K562 (cell line): ENCODE measurements around the gene METTL25. TPM values are rescaled to one million over a fixed set of nuclear protein-coding genes. Genes with fewer than 3 reads are reported as not detected.

ENCODE experiments used
- ATAC-seq: fragments of 200-7000 bp; cut with Tn5 transposase; 3 replicates; pipeline ENCODE4 v1.9.1; 2020; ENCODE audit warnings: moderate library complexity
- BruUV-seq: library from RNA; stranded (reverse); fragments of 400-500 nt; replicated peaks from 2 replicates; lab custom pipeline; 2021; lab: Mats Ljungman, UMichigan
- CTCF ChIA-PET: fragments of 300-600 bp; formaldehyde crosslinking; extraction: SDS; loops from one replicate; lab custom pipeline; 2021; ENCODE audit warnings: low intra/inter-chr PET ratio; lab: Yijun Ruan, JAX
- POLR2A ChIA-PET: fragments of 300-600, 350-650 bp; sonication (Branson Sonifier 250); formaldehyde crosslinking; extraction: SDS; loops from one replicate; lab custom pipeline; 2021; ENCODE audit warnings: antibody characterized with exemption, inconsistent platforms; lab: Yijun Ruan, JAX
- DNase-seq, 4 experiments: peaks; one replicate each; pipeline versions ENCODE4 v3.0.0 to v3.0.0-alpha.2; 2011 to 2018; ENCODE audit warnings: low spot score in 3 of 4, mixed read lengths in 3 of 4; ENCODE audit errors: extremely low read depth in 1 of 4
- FAIRE-seq: peaks from 2 replicates; lab custom pipeline; 2011; peaks lifted over from hg19 to GRCh38; lab: Jason Lieb, UNC
- H2AFZ ChIP-seq: 2 replicates; pipeline ENCODE4 v1.6.0; 2011; ENCODE audit warnings: low read depth, low read length, control low read depth, inconsistent platforms
- H3K27ac ChIP-seq: fragments of 200-600 bp; 3 replicates; pipeline ENCODE4 v1.8.0; 2011; ENCODE audit warnings: low read depth, mild to moderate bottlenecking, control low read depth, inconsistent platforms, low read length, moderate library complexity, mixed read lengths; ENCODE audit errors: extremely low read depth
- H3K27me3 ChIP-seq, 2 experiments: fragments of 300-600 bp in 1 of 2; 2 replicates in 1 of 2; 3 replicates in 1 of 2; pipeline versions ENCODE4 v1.6.0 to v1.8.0; 2011; ENCODE audit warnings: inconsistent platforms in 2 of 2, low read length in 2 of 2, mild to moderate bottlenecking in 1 of 2, mixed read lengths in 1 of 2, moderate library complexity in 1 of 2; ENCODE audit not compliant: control insufficient read depth in 2 of 2, insufficient read depth in 2 of 2
- H3K36me3 ChIP-seq: fragments of 300-600 bp; 3 replicates; pipeline ENCODE4 v1.8.0; 2011; ENCODE audit warnings: mild to moderate bottlenecking, low read length, inconsistent platforms; ENCODE audit not compliant: control insufficient read depth, insufficient read depth
- H3K4me1 ChIP-seq, 2 experiments: fragments of 200-600 bp in 1 of 2; replicated peaks in 1 of 2; 2 replicates in 1 of 2; 3 replicates in 1 of 2; pipeline versions ENCODE4 v1.5.1 to v1.8.0; 2011; ENCODE audit warnings: inconsistent platforms in 2 of 2, low read length in 2 of 2, mild to moderate bottlenecking in 1 of 2, mixed read lengths in 1 of 2, moderate library complexity in 1 of 2; ENCODE audit not compliant: control insufficient read depth in 2 of 2, insufficient read depth in 2 of 2
- H3K4me2 ChIP-seq: 2 replicates; pipeline ENCODE4 v1.6.1; 2011; ENCODE audit warnings: low read length, control low read depth, inconsistent platforms, mixed read lengths; ENCODE audit not compliant: insufficient read depth
- H3K4me3 ChIP-seq: fragments of 200-600 bp; sonication (generic), shearing (Covaris generic); 2 replicates; pipeline ENCODE4 v1.5.1; 2016; ENCODE audit warnings: control low read depth, inconsistent platforms
- H3K79me2 ChIP-seq: fragments of 200-600 bp; 3 replicates; pipeline ENCODE4 v1.8.0; 2011; ENCODE audit warnings: low read length, inconsistent platforms; ENCODE audit not compliant: control insufficient read depth, insufficient read depth
- H3K9ac ChIP-seq, 2 experiments: 2 replicates each; pipeline versions ENCODE4 v1.6.0 to v1.6.1; 2011; ENCODE audit warnings: low read depth in 2 of 2, low read length in 2 of 2, control low read depth in 1 of 2, inconsistent platforms in 1 of 2, mild to moderate bottlenecking in 1 of 2, mixed read lengths in 1 of 2; ENCODE audit not compliant: insufficient read depth in 1 of 2
- H3K9me1 ChIP-seq: one replicate; pipeline ENCODE4 v1.6.0; 2011; ENCODE audit warnings: inconsistent platforms, mild to moderate bottlenecking, low read length, moderate library complexity; ENCODE audit not compliant: control insufficient read depth, insufficient read depth
- H3K9me3 ChIP-seq: replicated peaks from 2 replicates; pipeline ENCODE4 v1.5.1; 2011; ENCODE audit warnings: low read depth, low read length, inconsistent platforms; ENCODE audit not compliant: control insufficient read depth, insufficient read depth
- H4K20me1 ChIP-seq: replicated peaks from 2 replicates; pipeline ENCODE4 v1.6.1; 2011; ENCODE audit warnings: low read length, inconsistent platforms, mixed read lengths; ENCODE audit not compliant: control insufficient read depth, insufficient read depth
- CREM ChIP-seq: IDR thresholded peaks from 2 replicates; pipeline ENCODE4 v1.6.1; 2014; ENCODE audit warnings: antibody characterized with exemption, low read depth
- HIVEP1 ChIP-seq: fragments of 250-450 bp; sonication (Bioruptor Pico); IDR thresholded peaks from 2 replicates; pipeline ENCODE4 v1.4.0; 2020; ENCODE audit warnings: mild to moderate bottlenecking
- JUNB ChIP-seq: fragments of 450-650 bp; formaldehyde crosslinking; conservative IDR thresholded peaks from 2 replicates; pipeline ENCODE4 v1.4.0; 2020; ENCODE audit warnings: mild to moderate bottlenecking
- POLR3G ChIP-seq: IDR thresholded peaks from 2 replicates; pipeline ENCODE4 v1.6.1; 2011; ENCODE audit not compliant: insufficient read length, insufficient replicate concordance; ENCODE audit errors: extremely low read depth
- PURB ChIP-seq: sonication (generic); formaldehyde crosslinking; IDR thresholded peaks from 2 replicates; pipeline ENCODE4 v1.9.0; 2021; ENCODE audit warnings: low read depth, mild to moderate bottlenecking, missing genetic modification reagents
- RB1 ChIP-seq: fragments of 450-650 bp; IDR thresholded peaks from 2 replicates; pipeline ENCODE4 v1.6.1; 2017; ENCODE audit warnings: low read depth, mild to moderate bottlenecking
- RFX7 ChIP-seq: fragments of 250-450 bp; sonication (Bioruptor Pico); IDR thresholded peaks from 2 replicates; pipeline ENCODE4 v1.5.1; 2021; ENCODE audit warnings: mild to moderate bottlenecking
- SAFB2 ChIP-seq: fragments of 200-400 bp; formaldehyde crosslinking; IDR thresholded peaks from 2 replicates; pipeline ENCODE4 v1.6.1; 2018; ENCODE audit warnings: borderline replicate concordance, low read length, low read depth, moderate library complexity; ENCODE audit not compliant: severe bottlenecking
- SRSF7 ChIP-seq: fragments of 200-400 bp; formaldehyde crosslinking; optimal IDR thresholded peaks from 2 replicates; pipeline ENCODE3; 2017; ENCODE audit warnings: mild to moderate bottlenecking, low read depth, low read length
- ZNF217 ChIP-seq: sonication (generic); formaldehyde crosslinking; IDR thresholded peaks from 2 replicates; pipeline ENCODE4 v1.8.0; 2022; ENCODE audit warnings: mild to moderate bottlenecking, missing genetic modification reagents
- WGBS: fragments of 100-300 bp; shearing (Covaris generic); methylation state at CpG from one replicate; pipeline ENCODE4 v1.1.6; 2016; ENCODE audit warnings: low coverage, mixed read lengths; ENCODE audit not compliant: insufficient coverage; ENCODE audit errors: missing lambda C conversion rate; 5-methylcytosine and 5-hydroxymethylcytosine counted together
- in situ Hi-C: fragments of 300-500 bp; cut with MboI; formaldehyde crosslinking; loops from 4 replicates; pipeline ENCODE4 v1.15.0; 2018; ENCODE audit warnings: inconsistent platforms, mixed read lengths
- intact Hi-C: fragments of 100-400 bp; cut with micrococcal nuclease; formaldehyde crosslinking; loops from 2 replicates; pipeline ENCODE4 v1.14.2; 2022
- polyA plus RNA-seq, 8 experiments: library from polyadenylated mRNA; depleted of rRNA in 4 of 8; stranded (reverse) in 5 of 8; unstranded in 3 of 8; fragments of >200 nt; fragmentation: Nextera tagmentation in 2 of 8; fragmentation: Illumina TruSeq in 1 of 8; extraction: Ambion mirVana in 2 of 8; extraction: Trizol in 1 of 8; gene quantifications; 2 replicates each; pipeline versions ENCODE4 v1.2.1 to v1.2.3, GENCODE V29; 2011 to 2014; ENCODE audit warnings: inconsistent platforms in 1 of 8, missing spikeins in 1 of 8
- total RNA-seq, 7 experiments: library from RNA; depleted of rRNA in 6 of 7; stranded (reverse); fragments of >200 nt in 6 of 7; fragmentation: Illumina TruSeq in 2 of 7; extraction: Trizol in 2 of 7; gene quantifications; 2 replicates each; pipeline versions ENCODE4 v1.2.1 to v1.2.3, GENCODE V29; 2011 to 2021; ENCODE audit warnings: low replicate concordance in 1 of 7
- TF ChIP-seq, protein P1 (sequence below): fragments of 450-650 bp; IDR thresholded peaks from one replicate; pipeline ENCODE4 v1.6.1; 2018; ENCODE audit warnings: mild to moderate bottlenecking, moderate library complexity; ENCODE audit not compliant: partially characterized antibody
- TF ChIP-seq, protein P2 (sequence below): sonication (generic); formaldehyde crosslinking; IDR thresholded peaks from 2 replicates; pipeline ENCODE4 v1.8.0; 2022; ENCODE audit warnings: missing genetic modification reagents, mild to moderate bottlenecking, borderline replicate concordance
- TF ChIP-seq, protein P3 (sequence below), 2 experiments: fragments of 150-350 bp in 1 of 2; IDR thresholded peaks; 2 replicates each; pipeline ENCODE4 v1.6.1; 2012 to 2016; ENCODE audit warnings: low read depth in 2 of 2, low read length in 2 of 2, mild to moderate bottlenecking in 1 of 2, moderate library complexity in 1 of 2
- TF ChIP-seq, protein P4 (sequence below): fragments of 450-650 bp; IDR thresholded peaks from 2 replicates; pipeline ENCODE4 v1.6.1; 2016
- TF ChIP-seq, protein P5 (sequence below): fragments of 250-450 bp; sonication (Bioruptor Pico); IDR thresholded peaks from 2 replicates; pipeline ENCODE4 v1.8.0; 2022; ENCODE audit warnings: inconsistent platforms, mild to moderate bottlenecking, moderate library complexity, borderline replicate concordance

Gene METTL25
- total and polyA plus RNA-seq, 9 of the 15 experiments (the other 6 are each of a cell fraction or from before 2014, with no cell fraction given), result 0.50 to 2.4 (median 1.9) TPM

DNA sequence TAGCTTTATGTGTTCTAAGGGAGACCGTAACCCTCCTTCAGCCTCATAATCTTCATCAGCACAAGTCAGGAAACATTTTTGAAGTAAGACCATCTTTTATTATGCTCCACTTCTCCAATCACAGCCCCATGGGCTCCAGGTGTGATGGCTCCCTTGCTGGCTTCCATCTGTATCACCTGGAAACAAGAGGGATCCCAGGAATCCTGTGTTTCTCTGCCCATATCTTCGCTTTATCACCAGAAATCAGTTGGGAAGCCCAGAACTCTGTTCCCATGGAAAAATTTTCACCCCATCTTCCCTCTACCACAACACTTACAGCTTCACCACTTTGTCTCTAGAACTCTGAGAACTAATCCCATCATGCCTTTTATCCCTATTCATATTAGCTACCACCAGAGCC, 68.3 kb downstream of the METTL25 start:
- no peaks in the 10 kb centered on the region for H4K20me1 ChIP-seq
- no peaks in the 10 kb centered on the region for H3K9me1 ChIP-seq
- in situ Hi-C loops (no loop called here), intact Hi-C loops (no loop called here)
- H3K9ac ChIP-seq, result no peak overlapping the region
- no peaks in the 10 kb centered on the region for H3K27me3 ChIP-seq
- H2AFZ ChIP-seq, result no peak overlapping the region
- H3K9me3 ChIP-seq, result no peaks in the 10 kb centered on the region
- no peaks in the 10 kb centered on the region for H3K36me3 ChIP-seq
- no peaks in the 10 kb centered on the region for H3K79me2 ChIP-seq
- H3K4me2 ChIP-seq, result no peak overlapping the region
- DNase-seq (no peak), FAIRE-seq (no peak), ATAC-seq (no peak)
- CTCF ChIA-PET, result no interaction called here
- no peaks in the 10 kb centered on the region for H3K4me1 ChIP-seq
- H3K27ac ChIP-seq, result no peak overlapping the region
- H3K4me3 ChIP-seq, result no peak overlapping the region
- 6% methylated on average over 2 of the region's 2 CpGs for WGBS
- POLR2A ChIA-PET, result no interaction called here
- no TSS peak for BruUV-seq
- TF ChIP-seq SRSF7 (no peak), SAFB2 (no peak), HIVEP1 (CRISPR knock-in tag) (no peak), ZNF217 (CRISPR knock-in tag) (no peak), PURB (CRISPR knock-in tag) (no peak), RFX7 (no peak), JUNB (CRISPR knock-in tag) (no peak), POLR3G (no peak), RB1 (no peak), CREM (no peak)
- TF ChIP-seq, protein P1, sequence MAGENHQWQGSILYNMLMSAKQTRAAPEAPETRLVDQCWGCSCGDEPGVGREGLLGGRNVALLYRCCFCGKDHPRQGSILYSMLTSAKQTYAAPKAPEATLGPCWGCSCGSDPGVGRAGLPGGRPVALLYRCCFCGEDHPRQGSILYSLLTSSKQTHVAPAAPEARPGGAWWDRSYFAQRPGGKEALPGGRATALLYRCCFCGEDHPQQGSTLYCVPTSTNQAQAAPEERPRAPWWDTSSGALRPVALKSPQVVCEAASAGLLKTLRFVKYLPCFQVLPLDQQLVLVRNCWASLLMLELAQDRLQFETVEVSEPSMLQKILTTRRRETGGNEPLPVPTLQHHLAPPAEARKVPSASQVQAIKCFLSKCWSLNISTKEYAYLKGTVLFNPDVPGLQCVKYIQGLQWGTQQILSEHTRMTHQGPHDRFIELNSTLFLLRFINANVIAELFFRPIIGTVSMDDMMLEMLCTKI, result no peak
- TF ChIP-seq, protein P2, sequence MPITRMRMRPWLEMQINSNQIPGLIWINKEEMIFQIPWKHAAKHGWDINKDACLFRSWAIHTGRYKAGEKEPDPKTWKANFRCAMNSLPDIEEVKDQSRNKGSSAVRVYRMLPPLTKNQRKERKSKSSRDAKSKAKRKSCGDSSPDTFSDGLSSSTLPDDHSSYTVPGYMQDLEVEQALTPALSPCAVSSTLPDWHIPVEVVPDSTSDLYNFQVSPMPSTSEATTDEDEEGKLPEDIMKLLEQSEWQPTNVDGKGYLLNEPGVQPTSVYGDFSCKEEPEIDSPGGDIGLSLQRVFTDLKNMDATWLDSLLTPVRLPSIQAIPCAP, result no peak
- TF ChIP-seq, protein P3, sequence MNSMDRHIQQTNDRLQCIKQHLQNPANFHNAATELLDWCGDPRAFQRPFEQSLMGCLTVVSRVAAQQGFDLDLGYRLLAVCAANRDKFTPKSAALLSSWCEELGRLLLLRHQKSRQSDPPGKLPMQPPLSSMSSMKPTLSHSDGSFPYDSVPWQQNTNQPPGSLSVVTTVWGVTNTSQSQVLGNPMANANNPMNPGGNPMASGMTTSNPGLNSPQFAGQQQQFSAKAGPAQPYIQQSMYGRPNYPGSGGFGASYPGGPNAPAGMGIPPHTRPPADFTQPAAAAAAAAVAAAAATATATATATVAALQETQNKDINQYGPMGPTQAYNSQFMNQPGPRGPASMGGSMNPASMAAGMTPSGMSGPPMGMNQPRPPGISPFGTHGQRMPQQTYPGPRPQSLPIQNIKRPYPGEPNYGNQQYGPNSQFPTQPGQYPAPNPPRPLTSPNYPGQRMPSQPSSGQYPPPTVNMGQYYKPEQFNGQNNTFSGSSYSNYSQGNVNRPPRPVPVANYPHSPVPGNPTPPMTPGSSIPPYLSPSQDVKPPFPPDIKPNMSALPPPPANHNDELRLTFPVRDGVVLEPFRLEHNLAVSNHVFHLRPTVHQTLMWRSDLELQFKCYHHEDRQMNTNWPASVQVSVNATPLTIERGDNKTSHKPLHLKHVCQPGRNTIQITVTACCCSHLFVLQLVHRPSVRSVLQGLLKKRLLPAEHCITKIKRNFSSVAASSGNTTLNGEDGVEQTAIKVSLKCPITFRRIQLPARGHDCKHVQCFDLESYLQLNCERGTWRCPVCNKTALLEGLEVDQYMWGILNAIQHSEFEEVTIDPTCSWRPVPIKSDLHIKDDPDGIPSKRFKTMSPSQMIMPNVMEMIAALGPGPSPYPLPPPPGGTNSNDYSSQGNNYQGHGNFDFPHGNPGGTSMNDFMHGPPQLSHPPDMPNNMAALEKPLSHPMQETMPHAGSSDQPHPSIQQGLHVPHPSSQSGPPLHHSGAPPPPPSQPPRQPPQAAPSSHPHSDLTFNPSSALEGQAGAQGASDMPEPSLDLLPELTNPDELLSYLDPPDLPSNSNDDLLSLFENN (IDR thresholded peaks at IDR 0.05; ENCODE audit: low read depth in 2 of 2, low read length in 2 of 2), result no peak
- TF ChIP-seq, protein P4, sequence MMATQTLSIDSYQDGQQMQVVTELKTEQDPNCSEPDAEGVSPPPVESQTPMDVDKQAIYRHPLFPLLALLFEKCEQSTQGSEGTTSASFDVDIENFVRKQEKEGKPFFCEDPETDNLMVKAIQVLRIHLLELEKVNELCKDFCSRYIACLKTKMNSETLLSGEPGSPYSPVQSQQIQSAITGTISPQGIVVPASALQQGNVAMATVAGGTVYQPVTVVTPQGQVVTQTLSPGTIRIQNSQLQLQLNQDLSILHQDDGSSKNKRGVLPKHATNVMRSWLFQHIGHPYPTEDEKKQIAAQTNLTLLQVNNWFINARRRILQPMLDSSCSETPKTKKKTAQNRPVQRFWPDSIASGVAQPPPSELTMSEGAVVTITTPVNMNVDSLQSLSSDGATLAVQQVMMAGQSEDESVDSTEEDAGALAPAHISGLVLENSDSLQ, result no peak
- TF ChIP-seq, protein P5, sequence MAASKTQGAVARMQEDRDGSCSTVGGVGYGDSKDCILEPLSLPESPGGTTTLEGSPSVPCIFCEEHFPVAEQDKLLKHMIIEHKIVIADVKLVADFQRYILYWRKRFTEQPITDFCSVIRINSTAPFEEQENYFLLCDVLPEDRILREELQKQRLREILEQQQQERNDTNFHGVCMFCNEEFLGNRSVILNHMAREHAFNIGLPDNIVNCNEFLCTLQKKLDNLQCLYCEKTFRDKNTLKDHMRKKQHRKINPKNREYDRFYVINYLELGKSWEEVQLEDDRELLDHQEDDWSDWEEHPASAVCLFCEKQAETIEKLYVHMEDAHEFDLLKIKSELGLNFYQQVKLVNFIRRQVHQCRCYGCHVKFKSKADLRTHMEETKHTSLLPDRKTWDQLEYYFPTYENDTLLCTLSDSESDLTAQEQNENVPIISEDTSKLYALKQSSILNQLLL (CRISPR knock-in tag), result no peak
